Psoas muscle (tissue), 8 donors: ENCODE data around the gene SLCO3A1. TPM values are rescaled to one million over a fixed set of nuclear protein-coding genes. Genes with fewer than 3 reads are reported as not detected.

Experiments used
- ATAC-seq, 4 donors: fragments of 200-7000 bp; cut with Tn5 transposase; one replicate each; pipeline ENCODE4 v1.9.1; 2020; ENCODE audit warnings: moderate library complexity in 3 of 4, mild to moderate bottlenecking in 2 of 4
- DNase-seq, 2 donors: peaks; one replicate each; pipeline ENCODE4 v3.0.0-alpha.2; 2020
- H3K27ac ChIP-seq: fragments of 200-600 bp; one replicate; pipeline ENCODE4 v1.8.0; 2022
- H3K27me3 ChIP-seq, 3 donors: fragments of 200-600 bp in 1 of 3; one replicate each; pipeline versions ENCODE4 v1.6.1 to v1.8.0; 2013 to 2022; ENCODE audit warnings: low read length in 2 of 3, mild to moderate bottlenecking in 2 of 3, moderate library complexity in 1 of 3; ENCODE audit not compliant: insufficient read depth in 3 of 3
- H3K36me3 ChIP-seq, 2 donors: fragments of 200-600 bp in 1 of 2; one replicate each; pipeline versions ENCODE4 v1.6.1 to v1.8.0; 2013 to 2022; ENCODE audit warnings: low read depth in 1 of 2, mild to moderate bottlenecking in 1 of 2, moderate library complexity in 1 of 2; ENCODE audit not compliant: insufficient read depth in 1 of 2
- H3K4me1 ChIP-seq: fragments of 200-600 bp; one replicate; pipeline ENCODE4 v1.8.0; 2022
- H3K4me3 ChIP-seq: fragments of 200-600 bp; one replicate; pipeline ENCODE4 v1.8.0; 2022; ENCODE audit warnings: mild to moderate bottlenecking
- H3K9me3 ChIP-seq: fragments of 200-600 bp; one replicate; pipeline ENCODE4 v1.8.0; 2022
- WGBS, 3 donors: extraction: QIAGEN DNeasy Blood & Tissue Kit; methylation state at CpG; one replicate each; pipeline versions ENCODE4 v1.1.6 to v1.1.7; 2013; 5-methylcytosine and 5-hydroxymethylcytosine counted together
- intact Hi-C, 2 donors: fragments of 100-400 bp; cut with DNase I; formaldehyde crosslinking; loops; one replicate each; pipeline versions ENCODE4 v1.11.0 to v1.14.2; 2022
- polyA plus RNA-seq, 3 donors: library from polyadenylated mRNA; stranded (reverse); fragments of 200-250 nt; gene quantifications; one replicate each; pipeline ENCODE4 v1.2.3, GENCODE V29; 2013
- total RNA-seq, 4 donors: library from RNA; stranded (reverse); fragmentation: NEBNext Ultra II Directional in 2 of 4; extraction: Animal tissue kit (Norgen Biotek cat#: 25700) in 2 of 4; gene quantifications; one replicate each; pipeline versions ENCODE4 v1.2.1 to v1.2.4, GENCODE V29; 2021 to 2023
- TF ChIP-seq, protein P1 (sequence below): fragments of 200-600 bp; IDR thresholded peaks from one replicate; pipeline ENCODE4 v1.8.0; 2022; ENCODE audit warnings: antibody characterized with exemption
- donor health status: healthy with polysubstance abuse.
- donor health status: DM: no; HTN: no; CAD: no; lungs with moderate emphysema.
- donor health status: Bipolar disorder and iron deficiency.
- donor health status: healthy.
- donor health status: DM: yes; HTN: yes; CAD: no.
- donor health status: DM: no; HTN: no; CAD: no.
- donor health status: DM: no; HTN: no; CAD: no.
- donor health status: DM: yes; HTN: yes; CAD: no.

SLCO3A1 gene
- total and polyA plus RNA-seq, 7 donors, result 3.5 to 10.3 (median 9.4) TPM

DNA sequence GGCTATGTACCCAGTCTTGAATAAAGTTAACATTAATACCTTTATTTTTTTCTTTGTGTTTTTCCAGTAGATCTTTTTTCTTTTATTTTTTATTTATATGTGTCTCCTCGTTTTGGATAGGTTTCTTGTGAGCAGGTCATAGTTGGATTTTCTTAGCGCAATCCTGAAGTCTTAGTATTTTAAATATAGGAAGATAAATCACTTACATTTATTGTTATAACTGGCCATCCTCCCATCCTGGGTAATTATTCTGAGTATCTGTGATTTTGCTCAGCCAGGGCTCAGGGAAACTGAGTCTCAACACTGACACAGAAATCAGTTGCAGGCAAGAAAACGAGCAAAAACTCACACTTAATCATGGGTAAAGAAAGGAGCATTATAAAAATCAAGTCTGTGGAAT, 11.6 kb upstream of the SLCO3A1 start:
- no peak for DNase-seq
- Histone ChIP-seq H3K4me1 (no peaks in the 10 kb centered on the region), H3K36me3 (no peaks in the 10 kb centered on the region), H3K4me3 (no peak overlapping the region), H3K27me3 (peaks cover 0 to 4% (median 2%) of the 10 kb centered on the region in 3 donors), H3K27ac (no peak overlapping the region), H3K9me3 (peaks cover 6% of the 10 kb centered on the region)
- TF ChIP-seq, protein P1, sequence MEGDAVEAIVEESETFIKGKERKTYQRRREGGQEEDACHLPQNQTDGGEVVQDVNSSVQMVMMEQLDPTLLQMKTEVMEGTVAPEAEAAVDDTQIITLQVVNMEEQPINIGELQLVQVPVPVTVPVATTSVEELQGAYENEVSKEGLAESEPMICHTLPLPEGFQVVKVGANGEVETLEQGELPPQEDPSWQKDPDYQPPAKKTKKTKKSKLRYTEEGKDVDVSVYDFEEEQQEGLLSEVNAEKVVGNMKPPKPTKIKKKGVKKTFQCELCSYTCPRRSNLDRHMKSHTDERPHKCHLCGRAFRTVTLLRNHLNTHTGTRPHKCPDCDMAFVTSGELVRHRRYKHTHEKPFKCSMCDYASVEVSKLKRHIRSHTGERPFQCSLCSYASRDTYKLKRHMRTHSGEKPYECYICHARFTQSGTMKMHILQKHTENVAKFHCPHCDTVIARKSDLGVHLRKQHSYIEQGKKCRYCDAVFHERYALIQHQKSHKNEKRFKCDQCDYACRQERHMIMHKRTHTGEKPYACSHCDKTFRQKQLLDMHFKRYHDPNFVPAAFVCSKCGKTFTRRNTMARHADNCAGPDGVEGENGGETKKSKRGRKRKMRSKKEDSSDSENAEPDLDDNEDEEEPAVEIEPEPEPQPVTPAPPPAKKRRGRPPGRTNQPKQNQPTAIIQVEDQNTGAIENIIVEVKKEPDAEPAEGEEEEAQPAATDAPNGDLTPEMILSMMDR, result no peak
- no peak for ATAC-seq
- WGBS, 3 donors, result 81 to 89% (median 83%) methylated on average over 3 of the region's 3 CpGs
- intact Hi-C loops, result no loop called here

DNA sequence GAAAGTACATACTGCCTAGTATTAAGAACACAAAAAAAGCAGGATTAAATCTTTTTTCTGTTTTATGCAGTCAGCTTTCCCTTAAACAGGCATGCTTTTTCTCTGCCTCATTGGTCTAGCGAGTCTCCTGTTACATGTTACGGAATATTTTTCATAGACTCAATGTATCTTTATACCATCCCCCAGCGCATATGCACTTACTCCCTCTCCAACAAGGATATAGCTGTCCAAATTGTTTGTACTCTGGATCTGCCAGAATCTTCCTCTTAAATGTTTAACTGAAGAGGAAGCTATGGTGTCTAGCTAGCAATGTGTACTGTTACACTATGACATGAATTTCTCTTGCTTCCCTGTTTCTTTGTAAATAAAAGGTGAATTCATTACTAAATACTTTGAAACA, 9.2 kb upstream of the SLCO3A1 start:
- intact Hi-C loops, result no loop called here
- ATAC-seq (no peak), DNase-seq (no peak)
- Histone ChIP-seq H3K4me1 (no peaks in the 10 kb centered on the region), H3K27me3 (peaks cover 0 to 2% (median 0%) of the 10 kb centered on the region in 3 donors), H3K36me3 (no peaks in the 10 kb centered on the region), H3K27ac (no peak overlapping the region), H3K9me3 (peaks cover 6% of the 10 kb centered on the region), H3K4me3 (no peak overlapping the region)
- WGBS, 3 donors, result 70 to 77% (median 71%) methylated on average over 3 of the region's 3 CpGs
- TF ChIP-seq, protein P1, result no peak

DNA sequence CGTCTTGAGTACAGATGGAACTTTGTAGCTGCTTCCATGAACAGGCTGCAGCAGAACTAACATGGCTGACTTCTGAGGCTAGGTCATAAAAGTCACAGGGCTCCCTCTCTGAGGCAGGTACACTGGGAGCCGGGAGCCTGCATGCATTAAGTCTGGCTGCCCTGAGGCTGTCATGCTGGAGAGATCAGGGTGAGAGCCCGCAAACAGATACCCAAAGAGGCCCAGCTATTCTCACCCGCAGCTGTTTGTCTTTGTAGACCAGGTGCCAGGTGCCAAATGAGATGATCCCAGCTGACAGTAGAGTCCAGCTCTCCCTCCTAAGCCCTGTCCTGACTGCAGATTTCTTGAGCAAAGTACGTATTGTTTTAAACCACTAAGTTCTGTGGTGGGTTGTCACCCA, 8.6 kb upstream of the SLCO3A1 start:
- no peak overlapping the region for H3K27ac ChIP-seq
- peaks cover 0 to 2% (median 0%) of the 10 kb centered on the region in 3 donors for H3K27me3 ChIP-seq
- ATAC-seq, result no peak
- H3K36me3 ChIP-seq, result no peaks in the 10 kb centered on the region
- H3K4me3 ChIP-seq, result no peak overlapping the region
- 72 to 85% (median 78%) methylated on average over 5 of the region's 5 CpGs for WGBS, 3 donors
- peaks cover 6% of the 10 kb centered on the region for H3K9me3 ChIP-seq
- no peaks in the 10 kb centered on the region for H3K4me1 ChIP-seq
- intact Hi-C loops, result no loop called here
- TF ChIP-seq, protein P1, result no peak
- DNase-seq, result no peak

DNA sequence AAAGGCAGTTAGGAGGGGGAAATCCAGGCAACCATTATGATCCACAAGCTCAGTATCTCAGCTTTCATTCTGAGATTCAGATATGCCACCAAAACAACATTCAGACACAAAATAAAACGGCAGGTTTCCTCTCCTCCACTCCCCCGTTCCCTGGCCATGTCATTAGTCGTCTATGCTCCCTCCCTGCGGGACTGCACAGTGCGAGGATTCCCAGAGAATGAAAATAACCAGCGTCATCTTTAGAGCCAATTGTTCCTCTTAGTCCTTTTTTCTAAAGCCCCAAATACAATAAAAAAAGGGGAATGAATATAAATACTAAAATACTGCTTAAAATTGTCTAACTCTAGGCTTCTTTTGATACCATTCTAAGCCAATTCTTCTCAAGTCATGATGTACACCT, 7.8 kb upstream of the SLCO3A1 start:
- DNase-seq, result no peak
- H3K27ac ChIP-seq, result no peak overlapping the region
- ATAC-seq, result no peak
- intact Hi-C loops, result no loop called here
- TF ChIP-seq, protein P1, result no peak
- 34 to 41% (median 37%) methylated on average over 6 of the region's 6 CpGs for WGBS, 3 donors
- H3K4me1 ChIP-seq, result no peaks in the 10 kb centered on the region
- no peaks in the 10 kb centered on the region for H3K36me3 ChIP-seq
- no peak overlapping the region for H3K4me3 ChIP-seq
- H3K9me3 ChIP-seq, result peaks cover 6% of the 10 kb centered on the region
- H3K27me3 ChIP-seq, result peaks cover 0 to 2% (median 0%) of the 10 kb centered on the region in 3 donors

DNA sequence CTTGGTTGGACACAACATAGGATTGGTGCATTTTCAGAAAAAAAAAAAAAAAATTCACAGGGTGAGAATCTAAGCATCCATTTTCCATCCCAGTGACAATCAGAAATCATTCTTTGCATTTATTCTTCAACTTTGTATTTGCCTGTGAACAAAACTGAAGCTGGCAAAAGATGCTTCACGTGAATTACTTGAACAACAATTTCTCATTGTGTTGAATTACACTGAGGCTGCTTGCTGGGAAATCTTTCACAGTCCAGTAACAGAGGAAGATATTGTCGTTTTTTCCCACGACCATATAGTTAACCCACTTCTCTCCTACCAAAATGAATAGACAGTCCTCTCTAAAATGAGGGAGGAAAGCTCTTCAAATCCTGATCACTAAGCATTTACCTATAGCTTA, 4.3 kb upstream of the SLCO3A1 start:
- ATAC-seq (no peak), DNase-seq (no peak)
- H3K27ac ChIP-seq, result no peak overlapping the region
- H3K27me3 ChIP-seq, result no peaks in the 10 kb centered on the region
- intact Hi-C loops, result no loop called here
- TF ChIP-seq, protein P1, result no peak
- no peak overlapping the region for H3K4me3 ChIP-seq
- no peaks in the 10 kb centered on the region for H3K9me3 ChIP-seq
- no peaks in the 10 kb centered on the region for H3K36me3 ChIP-seq
- H3K4me1 ChIP-seq, result peaks cover 10% of the 10 kb centered on the region
- 54 to 60% (median 58%) methylated on average over 3 of the region's 3 CpGs for WGBS, 3 donors
